Stimulated activated CD4-positive, alpha-beta T cell treated with anti-CD3 and anti-CD28 coated beads, Interleukin-4, amount 100 ng/mL, for 1 hour (primary cell): ENCODE measurements around the gene CALR.
"Not testable (repeated sequence)": the region's sequence is repeated elsewhere in the genome, so short reads cannot be mapped to it uniquely, and the experiment has no call there.

ENCODE experiments used
- DNase-seq: peaks from one replicate; pipeline ENCODE4 v3.0.0-alpha.2; 2020

The CALR gene

DNA sequence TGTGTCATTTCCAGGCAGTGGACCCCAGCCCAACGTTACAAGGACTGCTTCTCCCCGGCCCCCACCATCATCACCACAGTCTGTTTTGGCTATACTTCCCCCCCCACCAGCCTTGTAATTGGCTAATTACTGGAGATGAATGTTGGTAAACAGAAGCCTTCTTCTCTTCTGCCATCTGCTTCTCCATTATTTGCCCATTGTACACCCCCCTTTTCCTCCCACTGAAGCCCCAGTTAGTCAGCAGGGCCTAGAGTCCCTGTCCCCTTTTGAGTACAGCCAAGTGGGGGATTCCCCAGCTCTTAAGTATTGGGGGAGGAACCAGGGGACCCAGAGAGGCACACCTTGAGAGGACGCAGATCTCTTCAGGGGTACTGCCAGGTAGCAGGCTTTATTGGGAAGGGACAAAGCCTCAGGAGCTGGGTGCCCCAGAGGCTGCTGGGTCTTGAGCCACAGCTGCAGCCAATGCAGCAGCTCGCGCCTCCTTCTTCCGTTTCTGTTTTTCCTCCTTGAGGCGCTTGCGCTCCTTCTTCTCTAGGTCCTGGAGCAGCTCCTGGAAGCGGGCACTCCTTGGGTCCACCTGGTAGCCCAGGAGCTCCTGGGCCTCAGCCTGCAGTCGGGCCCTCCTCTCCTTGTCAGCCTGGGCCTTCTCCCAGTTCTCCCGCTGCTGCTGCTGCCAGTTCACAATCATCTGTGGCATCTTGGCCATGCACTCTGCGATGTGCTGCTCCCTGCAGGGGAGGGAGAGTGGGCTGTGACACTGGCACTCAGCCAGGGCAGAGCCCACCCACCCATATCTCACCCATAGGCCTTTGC is 15.6 kb downstream of the CALR start:
- DNase-seq, result no peak

GRCh38 chr19:12954612-12954962 is 16.2 kb downstream of the CALR start:
- DNase-seq, result no peak

GRCh38 chr19:12955575-12955974 is 17.2 kb downstream of the CALR start:
- DNase-seq, result not testable (repeated sequence)

DNA sequence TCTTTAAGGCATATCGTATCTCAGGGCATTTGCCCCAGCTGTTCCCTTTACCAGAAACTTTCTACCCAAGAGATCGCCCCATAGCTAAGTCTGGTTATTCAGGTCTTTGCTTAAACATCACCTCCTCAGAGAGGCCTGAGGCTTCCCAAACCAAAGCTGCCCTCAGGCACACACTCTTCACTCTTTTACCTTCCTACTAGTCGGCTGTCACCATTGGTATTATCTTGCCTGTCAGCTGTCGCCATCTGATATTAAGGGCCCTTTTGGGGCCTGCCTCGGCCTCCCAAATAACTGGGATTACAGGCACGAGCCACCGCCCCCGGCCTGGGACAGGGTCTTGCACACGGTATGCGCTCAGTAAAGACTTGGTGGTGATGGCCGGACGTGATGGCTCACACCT is 17.6 kb downstream of the CALR start:
- no peak for DNase-seq

DNA sequence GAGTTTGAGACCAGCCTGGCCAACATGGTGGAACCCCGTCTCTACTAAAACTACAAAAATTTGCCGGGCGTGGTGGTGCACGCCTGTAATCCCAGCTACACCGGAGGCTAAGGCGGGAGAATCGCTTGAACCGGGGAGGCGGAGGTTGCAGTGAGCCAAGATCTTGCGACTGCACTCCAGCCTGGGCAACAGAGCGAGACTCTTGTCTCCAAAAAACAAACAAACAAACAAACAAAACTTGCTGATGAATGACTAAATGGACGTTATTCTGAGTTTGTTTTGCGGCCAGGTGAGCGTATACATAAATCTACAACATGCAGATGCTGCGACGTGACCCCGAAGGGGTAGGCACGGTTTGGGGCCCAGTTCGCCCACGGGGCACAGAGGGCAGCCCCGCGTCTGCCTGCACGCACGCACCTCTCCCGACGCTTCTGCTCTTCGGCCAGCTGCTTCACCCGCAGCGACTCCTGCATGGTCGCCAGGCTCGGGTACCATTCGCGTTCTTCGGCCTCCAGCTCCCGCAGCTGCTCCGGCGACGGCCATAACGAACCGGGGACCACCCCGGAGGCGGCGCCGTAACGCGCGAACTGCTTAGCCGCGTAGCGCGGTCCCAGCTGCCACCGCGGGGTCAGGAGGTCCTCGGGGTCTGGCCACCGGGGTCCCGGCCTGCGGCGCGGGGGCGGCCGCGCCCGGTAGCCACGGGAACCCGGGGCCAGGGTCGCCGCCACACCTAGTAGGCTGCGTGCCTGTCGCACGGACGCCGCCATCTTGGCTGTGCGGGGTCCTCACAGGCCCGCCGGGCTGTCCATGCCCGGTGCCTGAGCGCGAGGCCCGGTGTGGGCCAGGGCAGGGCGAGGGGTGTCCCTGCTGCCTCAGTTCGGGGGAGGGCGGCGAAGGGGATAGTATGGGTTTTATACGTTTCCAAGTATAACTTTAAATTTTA is 18.3 kb downstream of the CALR start, which contains the start of gene GADD45GIP1:
Gene GADD45GIP1, minus strand, starts transcription at position 778 of the 943 bp plus-strand sequence. Its CDS starts 11 bp downstream, at position 767.
- DNase-seq, result peak; percentile 85

DNA sequence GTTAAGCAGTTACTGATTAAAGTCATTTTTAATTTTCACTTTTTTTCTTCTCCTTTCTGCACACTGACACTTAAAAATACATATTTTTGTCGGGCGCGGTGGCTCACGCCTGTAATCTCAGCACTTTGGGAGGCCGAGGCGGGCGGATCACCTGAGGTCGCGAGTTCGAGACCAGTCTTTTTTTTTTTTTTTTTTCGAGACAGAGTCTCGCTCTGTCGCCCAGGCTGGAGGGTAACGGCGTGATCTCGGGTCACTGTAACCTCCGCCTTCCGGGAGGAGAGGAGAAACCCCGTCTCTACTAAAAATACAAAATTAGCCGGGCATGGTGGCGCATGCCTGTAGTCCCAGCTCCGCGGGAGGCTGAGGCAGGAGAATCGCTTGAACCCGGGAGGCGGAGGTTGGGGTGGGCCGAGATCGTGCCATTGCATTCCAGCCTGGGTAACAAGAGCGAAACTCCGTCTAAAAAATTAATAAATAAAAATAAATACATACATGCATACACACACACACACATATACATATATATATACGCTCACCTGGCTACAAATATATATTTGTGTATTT is 19.1 kb downstream of the CALR start:
- DNase-seq, result not testable (repeated sequence)

- no peak for DNase-seq
Measured at GRCh38 chr19:12959481-12959880, 21.1 kb downstream of the CALR start.

DNA sequence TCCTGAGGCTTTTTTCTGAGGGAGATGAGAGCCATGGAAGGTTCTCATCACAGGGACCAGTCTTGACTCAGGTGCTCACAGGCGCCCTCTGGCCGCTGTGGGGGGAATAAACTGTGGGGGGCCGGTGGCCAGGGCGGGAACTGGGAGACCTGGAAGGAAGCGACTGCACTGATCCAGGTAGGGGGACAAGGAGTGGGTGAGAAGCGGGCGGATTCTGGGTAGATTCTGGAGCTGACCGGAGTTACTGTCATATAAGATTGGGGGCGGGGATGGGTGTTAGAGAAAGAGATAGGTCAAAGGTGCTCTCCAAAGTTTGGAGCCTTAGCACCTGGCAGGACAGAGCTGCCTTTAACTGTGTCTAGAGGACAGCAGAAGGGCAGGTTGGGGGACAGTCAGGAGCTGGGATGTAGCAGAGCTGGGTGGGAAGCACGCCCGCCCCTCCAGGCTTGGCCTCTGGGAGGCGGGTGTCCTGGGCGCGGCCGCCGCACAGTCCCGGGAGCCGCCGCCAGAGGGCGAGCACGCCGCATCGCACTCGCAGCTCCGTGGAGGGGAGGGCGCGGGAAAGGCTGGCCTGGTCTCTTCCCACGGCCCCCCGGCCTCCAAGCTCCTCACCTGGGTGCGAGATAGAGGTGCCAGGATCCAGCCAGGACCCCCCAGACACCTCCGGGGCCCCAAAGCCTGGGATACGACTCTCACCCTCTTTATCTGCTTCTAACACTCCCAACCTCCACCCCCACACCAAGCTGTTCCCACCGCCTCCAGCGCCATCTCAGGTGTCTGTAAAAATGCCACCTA is 26.8 kb downstream of the CALR start:
- peak; percentile 83 for DNase-seq

- DNase-seq, result no peak
Measured at GRCh38 chr19:12965812-12966135, 27.4 kb downstream of the CALR start.

GRCh38 chr19:12967907-12968306 is 29.5 kb downstream of the CALR start:
- no peak for DNase-seq

GRCh38 chr19:12969292-12969988 is 31.0 kb downstream of the CALR start, which contains the start of gene DAND5:
Gene DAND5 (plus strand): TSS chr19:12969576. CDS start chr19:12969661, 85 bp downstream.
- DNase-seq, result no peak

- DNase-seq, result no peak
Measured at GRCh38 chr19:12970070-12970820, 31.8 kb downstream of the CALR start.

GRCh38 chr19:12973236-12973635 is 34.8 kb downstream of the CALR start:
- DNase-seq, result no peak

DNA sequence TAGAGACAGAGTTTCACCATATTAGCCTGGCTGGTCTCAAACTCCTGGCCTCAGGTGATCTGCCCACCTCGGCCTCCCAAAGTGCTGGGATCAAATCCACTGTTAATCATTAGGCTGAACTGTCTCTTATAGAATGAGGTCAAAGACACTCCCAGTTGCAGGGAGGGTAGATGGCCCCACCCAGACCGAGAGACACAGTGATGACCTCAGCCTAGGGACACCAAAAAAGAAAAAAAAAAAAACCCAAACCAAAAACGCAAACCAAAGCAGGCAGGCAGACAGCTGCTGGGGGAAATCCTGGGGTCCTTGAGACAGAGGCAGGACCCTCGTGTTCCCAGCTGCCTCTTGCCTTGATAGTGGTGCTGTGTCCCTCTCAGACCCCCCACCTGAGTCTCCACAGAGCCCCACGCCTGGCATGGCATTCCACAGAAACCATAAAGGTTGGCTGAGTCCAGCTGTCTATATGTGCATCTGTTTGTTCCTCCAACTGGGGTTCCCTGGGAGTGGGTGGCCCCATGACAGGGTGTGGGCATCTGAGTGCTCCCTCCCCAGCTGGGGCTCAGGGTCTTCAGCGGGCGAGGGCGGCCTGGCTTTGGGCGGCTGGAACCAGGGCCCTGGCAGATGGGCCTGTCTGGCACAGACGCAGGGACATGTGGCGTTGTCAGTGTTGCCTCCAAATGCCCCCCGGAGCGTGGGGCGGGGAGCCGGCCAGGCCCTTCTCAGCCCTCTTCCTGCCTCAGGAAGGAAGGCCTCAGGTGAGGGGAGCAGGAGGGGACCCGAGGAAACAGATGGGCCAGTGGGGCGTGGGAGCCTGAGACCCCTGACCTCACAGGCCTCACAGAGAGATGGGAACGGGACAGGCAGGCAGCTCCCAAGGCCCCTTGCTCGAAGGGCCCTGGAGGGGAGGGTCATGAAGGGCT is 36.2 kb downstream of the CALR start:
- DNase-seq, result no peak

GRCh38 chr19:12975221-12975741 is 36.9 kb downstream of the CALR start:
- DNase-seq, result no peak

- not testable (repeated sequence) for DNase-seq
Measured at GRCh38 chr19:12976109-12976508, 37.7 kb downstream of the CALR start.

DNA sequence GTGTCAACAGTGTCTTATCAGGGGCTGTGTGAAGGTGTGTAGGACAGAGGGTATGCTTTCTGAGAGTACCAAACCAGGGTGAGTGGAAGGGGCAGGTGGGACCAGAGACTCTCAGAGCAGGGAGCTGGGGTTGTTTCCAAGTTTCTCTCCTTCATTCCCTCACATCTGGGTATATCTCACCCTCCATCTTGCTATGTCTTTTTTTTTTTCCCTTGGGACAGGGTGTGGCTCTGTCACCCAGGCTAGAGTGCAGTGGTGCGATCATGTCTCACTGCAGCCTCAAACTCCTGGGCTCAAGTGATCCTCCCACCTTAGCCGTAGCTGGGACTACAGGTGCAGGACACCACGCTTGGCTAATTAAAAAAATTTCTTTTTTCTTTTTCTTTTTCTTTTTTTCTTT is 41.6 kb downstream of the CALR start:
- no peak for DNase-seq

DNA sequence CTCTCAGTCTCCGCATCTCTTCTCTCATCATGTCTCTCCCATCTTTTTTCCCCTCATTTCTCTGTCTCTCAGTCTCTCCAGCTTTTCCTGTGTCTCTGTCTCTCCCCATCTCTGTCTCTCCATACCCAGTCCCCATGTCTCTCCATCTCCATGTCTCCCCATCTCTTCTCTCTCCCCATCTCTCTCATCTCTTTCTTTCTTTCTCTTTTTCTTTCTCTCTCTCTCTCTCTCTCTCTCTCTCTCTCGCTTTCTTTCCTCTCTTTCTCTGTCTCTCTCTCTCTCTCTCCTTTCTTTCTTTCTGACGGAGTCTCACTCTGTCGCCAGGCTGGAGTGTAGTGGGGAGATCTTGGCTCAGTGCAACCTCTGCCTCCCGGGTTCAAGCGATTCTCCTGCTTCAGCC is 44.2 kb downstream of the CALR start:
- DNase-seq, result no peak

GRCh38 chr19:12983091-12983490 is 44.7 kb downstream of the CALR start:
- DNase-seq, result no peak
